ENCODE measurements around the gene C10orf67.

GRCh38 chr10:23205972-23206642 is 138.5 kb downstream of the C10orf67 start:
- TF ChIP-seq CTCF (IDR thresholded peaks at IDR 0.05) (no peak), POLR2A (IDR thresholded peaks at IDR 0.05) (no peak), EP300 (IDR thresholded peaks at IDR 0.05) (no peak)
